Ishikawa (cell line): ENCODE data around the gene MYPN.

ENCODE experiments used
- TAF1 ChIP-seq: IDR thresholded peaks from 2 replicates; pipeline ENCODE4 v1.6.1; 2012; ENCODE audit warnings: low read depth, mild to moderate bottlenecking
- TF ChIP-seq, protein P1 (sequence below): IDR thresholded peaks from 2 replicates; pipeline ENCODE4 v1.6.1; 2012
- TF ChIP-seq, protein P2 (sequence below): IDR thresholded peaks from 2 replicates; pipeline ENCODE4 v1.6.1; 2012; ENCODE audit warnings: low read depth, mild to moderate bottlenecking

DNA sequence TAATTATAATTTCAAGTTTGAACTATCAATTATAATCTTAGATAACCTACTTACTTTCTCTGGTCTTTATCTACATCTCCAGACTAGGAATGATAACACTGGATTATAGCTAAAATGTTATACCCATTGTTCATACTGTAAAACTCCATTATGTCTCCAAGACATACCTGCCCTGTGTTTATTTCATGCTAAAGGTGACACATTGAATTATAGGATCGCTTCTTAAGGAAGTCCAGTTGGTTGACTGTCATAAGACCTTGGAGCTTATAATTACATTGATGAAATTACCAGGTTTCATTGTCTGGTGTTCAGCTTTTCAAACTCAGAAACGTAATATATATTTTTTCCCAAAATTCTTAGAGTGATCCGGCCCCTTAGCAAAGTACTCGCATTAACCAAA, 18.7 kb upstream of the MYPN start:
- no peak for TF ChIP-seq TAF1
- TF ChIP-seq, protein P1, sequence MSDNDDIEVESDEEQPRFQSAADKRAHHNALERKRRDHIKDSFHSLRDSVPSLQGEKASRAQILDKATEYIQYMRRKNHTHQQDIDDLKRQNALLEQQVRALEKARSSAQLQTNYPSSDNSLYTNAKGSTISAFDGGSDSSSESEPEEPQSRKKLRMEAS: no peak
- TF ChIP-seq, protein P2, sequence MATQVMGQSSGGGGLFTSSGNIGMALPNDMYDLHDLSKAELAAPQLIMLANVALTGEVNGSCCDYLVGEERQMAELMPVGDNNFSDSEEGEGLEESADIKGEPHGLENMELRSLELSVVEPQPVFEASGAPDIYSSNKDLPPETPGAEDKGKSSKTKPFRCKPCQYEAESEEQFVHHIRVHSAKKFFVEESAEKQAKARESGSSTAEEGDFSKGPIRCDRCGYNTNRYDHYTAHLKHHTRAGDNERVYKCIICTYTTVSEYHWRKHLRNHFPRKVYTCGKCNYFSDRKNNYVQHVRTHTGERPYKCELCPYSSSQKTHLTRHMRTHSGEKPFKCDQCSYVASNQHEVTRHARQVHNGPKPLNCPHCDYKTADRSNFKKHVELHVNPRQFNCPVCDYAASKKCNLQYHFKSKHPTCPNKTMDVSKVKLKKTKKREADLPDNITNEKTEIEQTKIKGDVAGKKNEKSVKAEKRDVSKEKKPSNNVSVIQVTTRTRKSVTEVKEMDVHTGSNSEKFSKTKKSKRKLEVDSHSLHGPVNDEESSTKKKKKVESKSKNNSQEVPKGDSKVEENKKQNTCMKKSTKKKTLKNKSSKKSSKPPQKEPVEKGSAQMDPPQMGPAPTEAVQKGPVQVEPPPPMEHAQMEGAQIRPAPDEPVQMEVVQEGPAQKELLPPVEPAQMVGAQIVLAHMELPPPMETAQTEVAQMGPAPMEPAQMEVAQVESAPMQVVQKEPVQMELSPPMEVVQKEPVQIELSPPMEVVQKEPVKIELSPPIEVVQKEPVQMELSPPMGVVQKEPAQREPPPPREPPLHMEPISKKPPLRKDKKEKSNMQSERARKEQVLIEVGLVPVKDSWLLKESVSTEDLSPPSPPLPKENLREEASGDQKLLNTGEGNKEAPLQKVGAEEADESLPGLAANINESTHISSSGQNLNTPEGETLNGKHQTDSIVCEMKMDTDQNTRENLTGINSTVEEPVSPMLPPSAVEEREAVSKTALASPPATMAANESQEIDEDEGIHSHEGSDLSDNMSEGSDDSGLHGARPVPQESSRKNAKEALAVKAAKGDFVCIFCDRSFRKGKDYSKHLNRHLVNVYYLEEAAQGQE: no peak
